CD4-positive, alpha-beta T cell treated with Interleukin-6 at 100 ng/mL for 8 hours (primary cell): Measurements from ENCODE around the gene DYNLT1.
"Not testable (repeated sequence)": the region's sequence is repeated elsewhere in the genome, so short reads cannot be mapped to it uniquely, and the experiment has no call there.

ENCODE experiments used
- DNase-seq: peaks from one replicate; pipeline ENCODE4 v3.0.0-alpha.2; 2020; ENCODE audit warnings: mixed read lengths, low spot score

DYNLT1 gene

DNA sequence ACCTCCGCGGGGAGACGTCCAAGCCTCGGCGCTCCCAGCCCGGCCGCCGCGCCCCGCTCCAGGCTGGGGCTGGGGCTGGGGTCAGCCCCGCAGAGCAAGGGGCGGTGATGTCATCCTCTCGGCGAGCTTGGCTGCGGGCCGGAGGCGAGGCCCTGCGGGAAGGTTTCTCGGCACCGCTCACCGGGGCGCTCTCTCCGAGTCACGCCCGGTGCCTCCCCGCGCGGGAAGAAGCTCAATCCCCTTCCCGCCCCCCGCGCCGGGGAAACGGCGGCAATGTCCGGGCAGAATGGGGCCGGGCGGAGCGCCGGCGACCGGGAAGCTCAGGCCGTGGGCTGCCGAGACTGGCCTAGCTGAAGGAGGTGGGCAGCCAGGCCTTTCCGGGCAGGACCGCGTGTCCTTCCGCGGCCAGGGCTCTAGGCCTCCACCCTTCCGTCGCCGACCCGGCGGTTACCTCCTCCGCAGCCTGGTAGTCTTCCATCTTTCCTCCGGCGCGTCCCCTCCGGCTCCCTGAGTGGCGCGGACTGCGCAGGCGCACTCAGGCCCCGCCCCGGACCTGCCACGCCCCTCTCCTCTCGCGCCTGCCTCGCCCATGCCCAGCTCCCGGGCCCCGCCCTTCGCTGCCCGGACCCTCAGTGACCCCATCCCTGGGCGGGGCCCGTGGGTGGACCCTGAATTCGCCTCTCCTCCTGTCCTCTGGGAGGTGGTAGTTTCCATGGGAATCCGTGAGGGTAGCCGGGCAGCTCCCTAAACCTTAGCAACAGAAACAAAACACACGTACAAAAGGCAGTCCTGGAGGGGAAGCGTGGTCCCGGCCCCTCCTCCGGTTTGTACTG lies at the start of gene DYNLT1:
Gene DYNLT1 (minus strand): TSS at position 513 of the 833 bp plus-strand sequence. CDS start 35 bp downstream, at position 478.
- DNase-seq = peak; percentile 84

DNA sequence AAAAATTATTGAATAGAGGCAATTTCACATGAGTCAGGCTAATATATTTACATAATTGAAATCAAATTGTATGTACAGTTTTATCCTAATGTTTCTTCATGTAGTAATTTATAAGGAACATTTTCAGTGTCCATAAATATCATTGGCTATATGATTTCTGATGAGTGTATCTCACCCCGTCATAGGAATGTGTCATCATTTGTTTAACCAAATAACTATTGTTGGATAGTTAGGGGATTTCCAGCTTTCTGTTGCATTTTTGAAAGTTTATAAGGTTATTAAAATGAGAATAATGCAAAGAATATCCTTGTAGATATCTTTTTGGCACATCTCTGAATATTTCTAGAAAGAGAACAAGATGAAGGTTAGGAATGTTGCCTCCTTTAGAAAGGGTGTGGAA lies 44.3 kb upstream of the DYNLT1 start:
- no peak for DNase-seq

DNA sequence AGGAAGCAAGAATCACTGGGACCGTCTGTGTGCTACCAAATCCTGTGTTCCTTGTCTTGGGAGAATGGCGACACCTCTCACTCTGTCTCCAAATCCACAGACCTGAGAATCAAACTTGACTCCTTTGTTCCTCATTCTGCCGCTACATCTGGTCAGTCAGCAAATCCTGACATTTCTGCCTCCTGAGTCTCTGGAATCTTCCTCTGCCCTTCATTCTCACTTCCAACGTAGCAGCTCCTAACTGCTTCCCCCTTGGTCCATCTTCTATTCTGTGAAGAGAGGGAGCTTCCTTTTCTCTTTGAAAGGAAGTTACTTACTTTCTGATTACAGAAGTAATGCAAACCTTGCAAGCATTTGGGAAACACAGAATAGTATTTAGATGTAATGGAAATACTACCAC lies 43.0 kb upstream of the DYNLT1 start:
- DNase-seq = no peak

DNA sequence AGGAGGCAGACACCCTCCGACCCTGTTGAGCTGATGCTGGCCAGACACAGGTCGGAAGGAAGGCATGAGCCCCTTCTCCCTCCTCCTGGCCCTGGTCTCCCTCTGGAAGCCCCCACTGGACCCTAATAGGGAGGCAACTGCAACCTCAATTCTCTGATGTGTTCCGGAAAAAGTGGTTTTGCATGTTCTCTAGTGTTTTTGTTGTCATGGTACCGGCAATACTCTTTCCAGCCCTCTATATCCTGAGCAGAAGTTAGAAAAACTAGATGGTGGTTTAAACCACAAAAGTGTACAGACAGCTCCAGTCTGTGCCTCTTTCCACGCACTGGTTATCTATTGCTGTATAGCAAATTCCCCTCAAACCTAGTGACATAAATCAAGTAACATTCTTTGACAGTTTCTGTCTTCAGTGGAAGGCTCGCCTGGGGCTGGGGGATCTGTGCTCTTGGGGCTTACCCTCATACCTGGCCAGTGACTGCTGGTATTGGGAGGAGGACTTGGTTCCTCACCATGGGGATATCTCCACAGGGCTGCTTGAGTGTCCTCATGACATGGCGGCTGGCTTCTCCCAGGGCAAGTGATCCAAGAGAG lies 42.3 kb upstream of the DYNLT1 start:
- peak; percentile 73 for DNase-seq

DNA sequence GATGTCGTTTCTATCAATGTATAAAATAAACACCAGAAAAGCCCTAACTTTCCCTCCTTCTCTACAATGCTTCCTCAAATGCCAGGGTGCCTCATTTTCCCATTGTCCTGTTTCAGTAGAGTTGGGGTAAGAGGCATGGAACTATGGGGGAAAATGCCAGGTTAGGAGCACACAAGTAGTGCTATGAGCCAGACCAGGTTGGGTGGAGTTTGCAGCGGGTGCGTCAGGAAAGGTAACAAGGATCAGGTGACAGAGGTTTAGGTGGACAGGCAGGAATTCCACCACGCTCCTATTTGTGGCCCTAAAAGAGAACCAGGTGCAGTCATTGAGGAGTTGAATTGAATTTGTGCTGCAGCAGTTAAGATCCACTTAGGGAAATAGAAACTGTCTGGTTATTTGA lies 41.8 kb upstream of the DYNLT1 start:
- no peak for DNase-seq

DNA sequence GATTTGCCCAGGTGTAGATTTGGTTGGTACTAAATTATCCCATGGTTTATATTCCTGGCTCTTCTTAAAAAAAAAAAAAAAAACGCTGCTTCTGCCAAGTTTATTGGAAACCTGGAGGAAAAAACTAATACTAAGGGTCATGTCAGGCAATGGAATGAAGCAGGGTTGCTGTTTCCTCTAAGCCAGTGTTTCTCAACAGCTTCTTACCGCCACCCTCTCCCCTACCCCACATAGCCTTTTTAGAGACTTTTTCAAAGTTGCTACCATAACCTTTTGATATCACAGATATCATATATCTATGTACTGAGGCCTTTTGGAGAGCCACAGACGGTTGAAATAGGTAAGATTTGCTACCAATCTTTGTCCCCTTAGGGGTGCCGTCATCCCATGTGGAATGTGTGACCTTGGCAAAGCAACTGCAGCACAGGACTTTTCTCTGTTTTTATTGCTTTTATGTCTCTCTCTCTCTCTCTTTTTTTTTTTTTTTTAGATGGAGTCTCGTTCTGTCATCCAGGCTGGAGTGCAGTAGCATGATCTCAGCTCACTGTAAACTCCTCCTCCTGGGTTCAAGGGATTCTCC lies 40.3 kb upstream of the DYNLT1 start:
- no peak for DNase-seq

DNA sequence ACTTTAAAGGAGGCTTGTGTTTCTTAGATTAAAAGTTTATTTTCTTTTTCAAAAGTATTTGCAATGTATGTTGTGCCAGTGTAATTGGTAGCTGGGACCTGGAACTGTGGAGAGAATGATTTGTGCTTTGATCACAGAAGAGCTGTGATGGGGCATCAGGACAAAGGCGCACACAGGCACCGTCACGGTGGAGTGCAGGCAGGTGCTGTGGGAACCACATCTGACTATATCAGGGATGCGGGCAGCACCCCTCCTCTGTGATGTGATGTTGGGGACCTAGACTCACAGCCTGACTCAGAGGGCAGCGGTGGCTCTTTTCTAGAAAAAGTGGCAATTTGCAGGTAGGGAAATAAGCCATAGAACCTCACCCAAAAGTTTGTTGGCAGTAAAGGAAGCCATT lies 39.8 kb upstream of the DYNLT1 start:
- no peak for DNase-seq

DNA sequence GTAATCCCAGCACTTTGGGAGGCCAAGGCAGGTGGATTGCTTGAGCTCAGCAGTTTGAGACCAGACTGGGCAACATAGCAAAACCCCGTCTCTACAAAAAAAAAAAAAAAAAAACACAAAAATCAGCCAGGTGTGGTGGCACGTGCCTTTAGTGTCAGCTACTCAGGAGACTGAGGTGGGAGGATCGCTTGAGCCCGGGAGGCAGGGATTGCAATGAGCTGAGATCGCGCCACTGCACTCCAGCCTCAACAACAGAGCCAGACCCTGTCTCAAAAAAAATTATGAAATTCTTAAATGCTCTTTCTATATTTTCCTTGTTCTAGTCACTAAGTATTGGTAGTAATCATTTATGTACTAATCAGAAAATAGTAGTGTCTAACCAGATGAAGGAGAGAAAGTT lies 35.9 kb upstream of the DYNLT1 start:
- DNase-seq = no peak

DNA sequence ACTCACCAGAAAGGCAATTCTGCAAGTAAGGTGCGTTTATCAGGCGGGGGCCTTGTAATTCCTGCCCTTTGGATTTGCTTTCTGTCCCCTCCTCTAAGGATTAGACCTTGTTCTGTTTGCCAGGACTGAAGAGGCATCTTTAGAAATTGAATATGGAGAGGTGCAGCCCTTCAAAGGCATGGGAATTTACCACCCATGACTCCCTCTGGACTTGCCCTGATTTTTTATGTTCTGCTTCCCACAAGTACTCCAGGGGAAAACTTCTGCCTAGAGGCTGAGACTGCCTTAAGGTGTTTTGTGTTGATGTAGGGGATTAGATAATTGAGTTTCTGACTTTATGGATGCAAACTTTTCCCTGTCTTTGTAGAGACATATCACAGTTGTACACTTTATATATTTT lies 35.5 kb upstream of the DYNLT1 start:
- no peak for DNase-seq

DNA sequence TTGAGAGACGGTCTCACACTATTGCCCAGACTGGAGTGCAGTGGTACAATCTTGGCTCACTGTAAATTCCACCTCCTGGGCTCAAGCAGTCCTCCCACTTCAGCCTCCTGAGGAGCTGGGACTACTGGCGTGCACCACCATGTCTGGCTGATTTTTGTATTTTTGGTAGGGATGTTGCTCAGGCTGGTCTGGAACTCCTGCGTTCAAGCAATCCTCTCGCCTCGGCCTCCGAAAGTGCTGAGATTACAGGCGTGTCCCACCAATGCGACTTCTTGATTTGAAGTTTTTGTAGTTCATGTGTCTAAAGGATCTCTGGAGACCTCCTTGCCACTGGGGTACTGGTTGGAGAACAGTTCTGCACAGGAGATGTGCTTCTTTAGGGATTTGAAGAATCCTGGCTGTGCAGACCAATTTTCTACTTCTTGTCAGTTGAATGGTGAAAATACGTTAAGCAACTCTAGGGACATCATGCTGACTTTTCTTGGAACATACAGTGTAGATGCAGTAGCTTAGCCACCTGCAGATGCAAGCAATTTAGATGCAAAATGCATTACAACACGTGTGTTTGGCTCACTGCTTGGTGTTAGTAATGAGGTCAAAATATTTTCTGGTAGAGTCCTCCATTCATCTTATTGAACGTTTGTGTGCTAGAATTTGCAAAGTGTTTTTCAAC lies 33.5 kb upstream of the DYNLT1 start:
- no peak for DNase-seq

DNA sequence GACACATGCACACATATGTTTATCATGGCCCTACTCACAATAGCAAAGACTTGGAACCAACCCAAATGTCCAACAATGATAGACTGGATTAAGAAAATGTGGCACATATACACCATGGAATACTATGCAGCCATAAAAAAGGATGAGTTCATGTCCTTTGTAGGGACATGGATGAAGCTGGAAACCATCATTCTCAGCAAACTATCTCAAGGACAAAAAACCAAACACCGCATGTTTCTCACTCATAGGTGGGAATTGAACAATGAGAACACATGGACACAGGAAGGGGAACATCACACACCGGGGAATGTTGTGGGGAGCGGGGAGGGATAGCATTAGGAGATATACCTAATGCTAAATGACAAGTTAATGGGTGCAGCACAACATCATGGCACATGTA lies 32.6 kb upstream of the DYNLT1 start:
- DNase-seq = not testable (repeated sequence)

DNA sequence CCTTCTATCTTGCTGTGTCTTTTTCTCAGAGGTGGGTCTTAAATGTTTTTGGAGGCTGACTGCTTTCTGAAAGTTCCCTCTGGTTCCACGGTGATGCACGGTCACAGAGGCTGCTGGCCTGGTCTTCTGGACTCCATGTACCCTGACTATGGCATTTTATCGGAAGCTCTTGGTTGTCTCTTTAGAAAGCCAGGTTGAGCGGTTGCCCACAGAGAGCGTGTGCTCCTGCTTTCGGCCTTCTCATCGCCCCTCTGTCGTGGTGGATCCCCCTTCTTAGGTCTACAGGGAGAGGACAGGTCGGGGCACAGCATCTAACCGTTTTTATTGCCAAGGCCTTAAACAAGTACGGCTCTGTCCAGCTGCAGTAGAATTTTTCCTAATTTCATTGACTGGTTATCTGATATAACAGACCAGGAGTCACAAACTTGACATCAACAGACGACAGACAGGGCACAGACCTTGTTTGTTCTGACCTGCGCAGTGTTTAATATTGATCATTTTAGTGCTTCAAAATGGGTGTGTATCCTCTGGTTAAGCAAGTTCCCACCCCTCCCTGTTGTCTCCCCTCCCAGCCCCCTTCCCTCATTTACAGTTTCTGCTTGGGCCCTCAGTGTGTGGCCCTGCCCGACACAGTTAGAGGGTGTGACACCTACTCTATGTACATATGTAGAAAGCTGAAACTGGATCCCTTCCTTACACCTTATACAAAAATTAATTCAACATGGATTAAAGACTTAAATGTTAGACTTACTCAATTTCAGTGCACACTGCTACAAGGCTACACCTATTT lies 30.0 kb upstream of the DYNLT1 start:
- DNase-seq = no peak

DNA sequence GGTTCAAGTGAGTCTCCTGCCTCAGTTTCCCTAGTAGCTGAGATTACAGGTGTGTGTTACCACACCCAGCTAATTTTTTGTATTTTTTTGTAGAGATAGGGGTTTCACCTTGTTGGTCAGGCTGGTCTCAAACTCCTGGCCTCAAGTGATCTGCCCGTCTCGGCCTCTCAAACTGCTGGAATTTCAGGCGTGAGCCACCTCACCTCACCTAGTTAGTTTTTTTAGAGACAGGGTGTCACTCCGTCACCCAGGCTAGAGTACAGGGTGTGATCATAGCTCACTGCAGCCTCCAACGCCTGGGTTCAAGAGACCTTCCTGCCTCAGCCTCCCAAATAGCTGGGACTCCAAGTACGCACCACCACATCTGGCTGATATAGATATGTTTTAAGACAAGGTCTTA lies 28.2 kb upstream of the DYNLT1 start:
- DNase-seq = no peak

DNA sequence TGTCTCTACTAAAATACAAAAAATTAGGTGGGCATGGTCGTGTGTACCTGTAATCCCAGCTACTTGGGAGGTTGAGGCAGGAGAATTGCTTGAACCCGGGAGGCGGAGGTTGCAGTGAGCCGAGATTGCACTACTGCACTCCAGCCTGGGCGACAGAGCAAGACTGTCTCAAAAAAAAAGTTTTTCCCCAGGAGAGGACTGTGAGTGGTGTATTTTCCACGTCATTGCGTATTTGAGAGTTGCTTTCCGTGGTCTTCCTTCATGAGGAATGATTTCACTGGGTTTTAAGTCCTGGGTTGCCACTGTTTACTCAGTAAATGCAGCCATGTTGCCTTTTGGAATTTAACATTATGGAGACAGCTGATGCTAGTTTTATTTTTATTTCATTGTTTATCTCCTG lies 27.6 kb upstream of the DYNLT1 start:
- not testable (repeated sequence) for DNase-seq

DNA sequence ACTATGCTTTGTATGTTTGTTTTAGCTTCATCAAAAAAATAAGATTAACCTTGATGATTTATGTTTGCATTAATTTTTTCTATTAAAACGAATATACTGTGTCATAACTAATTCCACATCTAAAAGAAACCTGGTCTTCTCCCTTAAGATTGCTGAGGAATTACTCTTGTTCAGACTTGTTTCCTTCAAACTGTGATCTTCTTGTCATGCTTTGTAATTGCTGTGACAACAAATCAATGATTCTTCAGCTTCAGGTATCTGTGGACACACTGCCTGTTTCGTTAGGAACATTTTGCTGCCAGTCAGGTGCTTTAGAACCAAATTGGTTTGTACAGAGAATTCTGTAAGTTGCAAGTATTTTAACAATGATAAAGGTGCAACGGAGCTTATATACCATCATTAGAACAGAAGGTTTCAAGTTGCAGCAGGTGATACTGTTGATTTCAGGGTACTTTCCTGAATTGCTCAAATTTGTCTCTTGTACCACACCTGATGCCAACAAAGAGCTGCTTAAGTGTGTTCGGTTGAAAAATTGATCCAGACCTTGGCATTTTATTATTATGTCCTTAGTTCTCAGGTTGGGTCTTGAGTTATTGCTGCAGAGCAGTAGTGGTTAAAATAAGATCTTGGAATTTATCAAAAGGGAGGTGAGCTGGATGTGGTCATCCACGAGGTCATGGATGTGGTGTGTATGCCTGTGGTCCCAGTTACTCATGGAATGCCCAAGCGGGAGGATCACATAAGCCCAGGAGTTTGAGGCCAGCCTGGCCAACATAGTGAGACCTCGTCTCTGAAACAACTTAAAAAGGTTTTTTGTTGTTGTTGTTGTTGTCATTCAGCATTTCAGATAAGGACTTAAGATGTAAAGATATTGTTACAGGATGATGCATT lies 24.8 kb upstream of the DYNLT1 start:
- DNase-seq = no peak

DNA sequence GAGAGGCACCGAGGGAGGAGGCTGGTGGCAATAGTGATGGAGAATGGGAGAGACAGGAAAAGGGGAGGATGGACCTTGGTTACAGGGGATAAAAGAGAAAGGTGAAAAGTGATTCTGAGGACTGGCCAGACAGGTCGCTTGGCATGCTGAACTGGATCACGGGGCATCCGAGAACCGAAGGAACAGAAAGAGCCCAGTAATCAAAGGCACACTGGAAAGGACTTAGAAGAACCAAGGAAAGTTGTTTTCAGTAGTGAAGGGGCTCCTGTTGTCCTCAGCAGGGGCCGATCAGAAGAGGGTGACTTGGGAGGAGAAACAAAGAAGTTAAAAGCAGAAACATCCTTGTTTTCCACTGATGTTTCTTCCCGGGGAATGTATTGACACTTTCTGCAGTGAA lies 24.2 kb upstream of the DYNLT1 start:
- no peak for DNase-seq

DNA sequence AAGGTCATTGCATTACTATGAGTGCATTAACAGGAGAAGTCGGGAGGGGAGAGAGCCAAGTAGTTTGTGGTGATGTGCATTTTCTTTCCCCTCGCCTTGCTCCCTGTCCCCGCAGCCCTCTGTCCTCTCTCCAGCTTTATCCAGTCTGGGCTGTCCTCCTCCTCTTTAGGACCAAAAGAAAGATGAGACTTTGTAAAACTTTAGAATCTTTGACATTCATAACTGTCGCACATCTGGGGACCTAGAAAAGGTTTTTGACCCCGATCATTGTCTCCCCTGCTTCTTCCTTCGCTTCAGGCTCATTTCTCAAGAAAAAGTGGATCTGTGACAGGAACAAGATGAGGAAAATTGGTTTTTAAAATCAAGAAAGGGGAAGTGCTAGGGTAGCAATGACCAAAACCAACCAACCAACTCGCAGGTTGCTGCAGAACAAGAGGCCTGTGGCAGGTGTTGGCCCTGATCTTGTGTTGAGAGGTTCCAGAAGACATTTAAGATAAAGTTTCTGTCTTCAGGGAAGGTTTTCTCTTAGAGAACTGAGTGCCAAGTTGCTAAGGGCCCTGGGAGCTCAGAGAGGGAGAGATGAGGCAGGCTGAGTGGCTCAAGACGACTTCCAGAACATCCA lies 22.9 kb upstream of the DYNLT1 start:
- no peak for DNase-seq

DNA sequence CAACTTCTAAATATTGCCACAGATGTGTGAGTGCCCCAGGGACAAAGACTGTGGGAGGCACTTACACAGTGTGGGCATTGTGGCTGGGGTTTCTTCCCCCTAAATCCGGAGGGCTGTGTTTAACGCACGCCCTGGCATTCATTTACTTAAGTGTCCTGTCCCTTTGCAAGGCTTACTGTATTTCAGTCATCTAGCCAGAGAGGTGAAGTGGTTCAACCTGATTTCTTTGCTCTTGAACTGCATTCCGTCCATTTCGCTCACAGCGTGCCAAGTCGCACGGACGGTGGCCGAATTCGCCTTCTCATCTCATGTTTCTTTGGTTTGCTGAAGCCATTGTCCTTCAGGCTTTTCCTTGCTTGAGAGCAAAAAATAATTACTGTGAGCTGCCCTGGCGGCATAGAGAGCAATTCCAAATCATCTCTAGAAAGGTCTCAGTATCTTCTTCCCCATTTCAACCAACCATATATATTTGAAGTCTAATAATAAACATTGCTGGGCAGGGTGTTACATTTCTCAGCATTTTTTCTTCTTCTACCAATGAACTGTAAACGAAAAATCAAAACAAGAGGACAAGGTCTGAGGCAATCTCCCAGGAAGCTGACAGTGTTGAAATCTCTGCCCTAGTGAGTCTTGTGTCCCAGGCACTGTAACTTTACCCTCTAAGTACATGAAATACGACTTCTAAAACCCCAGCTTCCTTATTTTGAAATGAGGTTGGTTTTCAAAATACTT lies 22.3 kb upstream of the DYNLT1 start:
- DNase-seq = no peak

DNA sequence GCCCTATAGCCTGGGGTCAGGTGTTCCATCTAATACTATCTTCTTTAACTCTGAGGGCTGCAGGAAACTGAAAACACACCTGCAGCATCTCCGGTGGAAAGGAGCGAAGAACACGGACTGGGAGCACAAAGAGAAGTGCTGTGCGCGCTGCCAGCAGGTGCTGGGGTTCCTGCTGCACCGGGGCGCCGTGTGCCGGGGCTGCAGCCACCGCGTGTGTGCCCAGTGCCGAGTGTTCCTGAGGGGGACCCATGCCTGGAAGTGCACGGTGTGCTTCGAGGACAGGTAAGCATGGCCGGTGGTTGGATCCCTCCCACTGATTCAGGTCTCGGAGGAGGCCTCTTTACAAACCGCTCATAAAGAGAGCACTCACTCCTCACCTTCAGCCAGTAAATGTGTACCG lies 20.8 kb upstream of the DYNLT1 start:
- no peak for DNase-seq

DNA sequence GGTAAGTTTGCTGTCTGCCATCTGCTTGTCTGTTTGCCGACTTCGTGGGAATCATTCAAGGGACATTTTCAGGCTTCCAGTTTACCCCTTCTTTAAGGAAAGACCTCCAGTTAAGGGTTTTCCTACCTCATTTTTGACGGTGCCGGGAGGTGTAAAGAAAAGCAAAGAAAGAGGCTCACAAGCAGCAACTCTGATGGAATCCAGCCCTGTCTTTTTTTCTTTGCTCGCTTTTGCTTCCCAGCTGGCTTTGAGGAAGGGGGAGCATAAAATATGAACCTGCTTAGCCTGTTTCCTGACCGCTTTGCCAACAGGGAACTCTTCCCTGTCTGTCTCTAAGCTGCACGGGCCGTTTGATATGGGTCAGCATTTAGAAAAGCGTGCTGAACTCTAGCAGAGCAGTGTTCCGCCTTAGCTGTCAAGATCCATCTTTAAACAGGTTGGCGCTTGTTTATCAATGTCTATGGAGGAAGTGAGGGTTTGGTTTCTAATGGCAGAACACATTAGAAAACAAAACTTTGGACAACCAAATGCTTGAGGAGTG lies 19.2 kb upstream of the DYNLT1 start:
- no peak for DNase-seq
